K562 (cell line): Measurements from ENCODE around the gene EHBP1L1. TPM values are rescaled to one million over a fixed set of nuclear protein-coding genes. Genes with fewer than 3 reads are reported as not detected.

Source experiments
- ATAC-seq: fragments of 200-7000 bp; cut with Tn5 transposase; 3 replicates; pipeline ENCODE4 v1.9.1; 2020; ENCODE audit warnings: moderate library complexity
- BruUV-seq: library from RNA; stranded (reverse); fragments of 400-500 nt; replicated peaks from 2 replicates; lab custom pipeline; 2021; lab: Mats Ljungman, UMichigan
- CTCF ChIA-PET: fragments of 300-600 bp; formaldehyde crosslinking; extraction: SDS; loops from one replicate; lab custom pipeline; 2021; ENCODE audit warnings: low intra/inter-chr PET ratio; lab: Yijun Ruan, JAX
- POLR2A ChIA-PET: fragments of 300-600, 350-650 bp; sonication (Branson Sonifier 250); formaldehyde crosslinking; extraction: SDS; loops from one replicate; lab custom pipeline; 2021; ENCODE audit warnings: antibody characterized with exemption, inconsistent platforms; lab: Yijun Ruan, JAX
- DNase-seq, 4 experiments: peaks; one replicate each; pipeline versions ENCODE4 v3.0.0 to v3.0.0-alpha.2; 2011 to 2018; ENCODE audit warnings: low spot score in 3 of 4, mixed read lengths in 3 of 4; ENCODE audit errors: extremely low read depth in 1 of 4
- FAIRE-seq: peaks from 2 replicates; lab custom pipeline; 2011; peaks lifted over from hg19 to GRCh38; lab: Jason Lieb, UNC
- H2AFZ ChIP-seq: 2 replicates; pipeline ENCODE4 v1.6.0; 2011; ENCODE audit warnings: low read depth, low read length, control low read depth, inconsistent platforms
- H3K27ac ChIP-seq: fragments of 200-600 bp; 3 replicates; pipeline ENCODE4 v1.8.0; 2011; ENCODE audit warnings: low read depth, mild to moderate bottlenecking, control low read depth, inconsistent platforms, low read length, moderate library complexity, mixed read lengths; ENCODE audit errors: extremely low read depth
- H3K27me3 ChIP-seq, 2 experiments: fragments of 300-600 bp in 1 of 2; 2 replicates in 1 of 2; 3 replicates in 1 of 2; pipeline versions ENCODE4 v1.6.0 to v1.8.0; 2011; ENCODE audit warnings: inconsistent platforms in 2 of 2, low read length in 2 of 2, mild to moderate bottlenecking in 1 of 2, mixed read lengths in 1 of 2, moderate library complexity in 1 of 2; ENCODE audit not compliant: control insufficient read depth in 2 of 2, insufficient read depth in 2 of 2
- H3K36me3 ChIP-seq: fragments of 300-600 bp; 3 replicates; pipeline ENCODE4 v1.8.0; 2011; ENCODE audit warnings: mild to moderate bottlenecking, low read length, inconsistent platforms; ENCODE audit not compliant: control insufficient read depth, insufficient read depth
- H3K4me1 ChIP-seq, 2 experiments: fragments of 200-600 bp in 1 of 2; replicated peaks in 1 of 2; 2 replicates in 1 of 2; 3 replicates in 1 of 2; pipeline versions ENCODE4 v1.5.1 to v1.8.0; 2011; ENCODE audit warnings: inconsistent platforms in 2 of 2, low read length in 2 of 2, mild to moderate bottlenecking in 1 of 2, mixed read lengths in 1 of 2, moderate library complexity in 1 of 2; ENCODE audit not compliant: control insufficient read depth in 2 of 2, insufficient read depth in 2 of 2
- H3K4me2 ChIP-seq: 2 replicates; pipeline ENCODE4 v1.6.1; 2011; ENCODE audit warnings: low read length, control low read depth, inconsistent platforms, mixed read lengths; ENCODE audit not compliant: insufficient read depth
- H3K4me3 ChIP-seq: fragments of 200-600 bp; sonication (generic), shearing (Covaris generic); 2 replicates; pipeline ENCODE4 v1.5.1; 2016; ENCODE audit warnings: control low read depth, inconsistent platforms
- H3K79me2 ChIP-seq: fragments of 200-600 bp; 3 replicates; pipeline ENCODE4 v1.8.0; 2011; ENCODE audit warnings: low read length, inconsistent platforms; ENCODE audit not compliant: control insufficient read depth, insufficient read depth
- H3K9ac ChIP-seq, 2 experiments: 2 replicates each; pipeline versions ENCODE4 v1.6.0 to v1.6.1; 2011; ENCODE audit warnings: low read depth in 2 of 2, low read length in 2 of 2, control low read depth in 1 of 2, inconsistent platforms in 1 of 2, mild to moderate bottlenecking in 1 of 2, mixed read lengths in 1 of 2; ENCODE audit not compliant: insufficient read depth in 1 of 2
- H3K9me1 ChIP-seq: one replicate; pipeline ENCODE4 v1.6.0; 2011; ENCODE audit warnings: inconsistent platforms, mild to moderate bottlenecking, low read length, moderate library complexity; ENCODE audit not compliant: control insufficient read depth, insufficient read depth
- H3K9me3 ChIP-seq: replicated peaks from 2 replicates; pipeline ENCODE4 v1.5.1; 2011; ENCODE audit warnings: low read depth, low read length, inconsistent platforms; ENCODE audit not compliant: control insufficient read depth, insufficient read depth
- H4K20me1 ChIP-seq: replicated peaks from 2 replicates; pipeline ENCODE4 v1.6.1; 2011; ENCODE audit warnings: low read length, inconsistent platforms, mixed read lengths; ENCODE audit not compliant: control insufficient read depth, insufficient read depth
- ELF4 ChIP-seq: fragments of 450-650 bp; formaldehyde crosslinking; IDR thresholded peaks from 2 replicates; pipeline ENCODE4 v1.4.0; 2022; ENCODE audit warnings: missing genetic modification characterization
- GATA2 ChIP-seq: sonication (generic); formaldehyde crosslinking; IDR thresholded peaks from 2 replicates; pipeline ENCODE4 v1.4.0; 2020; ENCODE audit warnings: mild to moderate bottlenecking, missing genetic modification reagents
- ILF3 ChIP-seq: fragments of 450-650 bp; IDR thresholded peaks from 2 replicates; pipeline ENCODE4 v1.6.1; 2018; ENCODE audit warnings: antibody characterized with exemption, mild to moderate bottlenecking, moderate library complexity, borderline replicate concordance
- MCM5 ChIP-seq: fragments of 450-650 bp; IDR thresholded peaks from 2 replicates; pipeline ENCODE4 v1.6.1; 2016; ENCODE audit warnings: low read depth
- NCOA4 ChIP-seq: fragments of 450-650 bp; IDR thresholded peaks from 2 replicates; pipeline ENCODE4 v1.6.1; 2018; ENCODE audit warnings: mild to moderate bottlenecking; ENCODE audit not compliant: partially characterized antibody
- NR2C1 ChIP-seq, 2 experiments: fragments of 450-650 bp; IDR thresholded peaks; 2 replicates each; pipeline ENCODE4 v1.6.1; 2017; ENCODE audit warnings: mild to moderate bottlenecking in 2 of 2, antibody characterized with exemption in 1 of 2, inconsistent platforms in 1 of 2, missing compliant biosample characterization in 1 of 2, missing genetic modification characterization in 1 of 2
- PBX2 ChIP-seq, 2 experiments: IDR thresholded peaks in 1 of 2; conservative IDR thresholded peaks in 1 of 2; 2 replicates each; pipeline ENCODE4 v1.6.1; 2016; ENCODE audit warnings: low read depth in 2 of 2, mild to moderate bottlenecking in 1 of 2, missing compliant biosample characterization in 1 of 2, missing genetic modification characterization in 1 of 2, moderate library complexity in 1 of 2
- POLR2A ChIP-seq: fragments of 450-650 bp; conservative IDR thresholded peaks from 2 replicates; pipeline ENCODE4 v1.6.1; 2016
- POLR3G ChIP-seq: IDR thresholded peaks from 2 replicates; pipeline ENCODE4 v1.6.1; 2011; ENCODE audit not compliant: insufficient read length, insufficient replicate concordance; ENCODE audit errors: extremely low read depth
- POU5F1 ChIP-seq: fragments of 150-350 bp; IDR thresholded peaks from 2 replicates; pipeline ENCODE4 v1.6.1; 2014; ENCODE audit warnings: borderline replicate concordance, low read length, low read depth, mild to moderate bottlenecking; ENCODE audit not compliant: partially characterized antibody
- SNAPC5 ChIP-seq: fragments of 250-450 bp; sonication (Bioruptor Pico); IDR thresholded peaks from 2 replicates; pipeline ENCODE4 v1.8.0; 2021; ENCODE audit warnings: moderate library complexity, mild to moderate bottlenecking, inconsistent platforms
- SOX6 ChIP-seq: fragments of 450-650 bp; IDR thresholded peaks from 2 replicates; pipeline ENCODE4 v1.6.1; 2014; ENCODE audit warnings: mild to moderate bottlenecking
- THRB ChIP-seq: fragments of 450-650 bp; formaldehyde crosslinking; conservative IDR thresholded peaks from 2 replicates; pipeline ENCODE4 v1.4.0; 2022; ENCODE audit warnings: mild to moderate bottlenecking, missing genetic modification characterization
- ZNF146 ChIP-seq: IDR thresholded peaks from one replicate; pipeline ENCODE4 v1.6.1; 2018; ENCODE audit warnings: missing compliant biosample characterization; ENCODE audit not compliant: unreplicated experiment
- ZNF449 ChIP-seq: fragments of 250-450 bp; sonication (Bioruptor Pico); IDR thresholded peaks from 2 replicates; pipeline ENCODE4 v1.8.0; 2022; ENCODE audit warnings: moderate library complexity, mild to moderate bottlenecking, inconsistent platforms
- ZNF785 ChIP-seq: fragments of 250-450 bp; sonication (Bioruptor Pico); IDR thresholded peaks from 2 replicates; pipeline ENCODE4 v1.4.0; 2020; ENCODE audit warnings: mild to moderate bottlenecking
- WGBS: fragments of 100-300 bp; shearing (Covaris generic); methylation state at CpG from one replicate; pipeline ENCODE4 v1.1.6; 2016; ENCODE audit warnings: low coverage, mixed read lengths; ENCODE audit not compliant: insufficient coverage; ENCODE audit errors: missing lambda C conversion rate; 5-methylcytosine and 5-hydroxymethylcytosine counted together
- in situ Hi-C: fragments of 300-500 bp; cut with MboI; formaldehyde crosslinking; loops from 4 replicates; pipeline ENCODE4 v1.15.0; 2018; ENCODE audit warnings: inconsistent platforms, mixed read lengths
- intact Hi-C: fragments of 100-400 bp; cut with micrococcal nuclease; formaldehyde crosslinking; loops from 2 replicates; pipeline ENCODE4 v1.14.2; 2022
- polyA plus RNA-seq, 8 experiments: library from polyadenylated mRNA; depleted of rRNA in 4 of 8; stranded (reverse) in 5 of 8; unstranded in 3 of 8; fragments of >200 nt; fragmentation: Nextera tagmentation in 2 of 8; fragmentation: Illumina TruSeq in 1 of 8; extraction: Ambion mirVana in 2 of 8; extraction: Trizol in 1 of 8; gene quantifications; 2 replicates each; pipeline versions ENCODE4 v1.2.1 to v1.2.3, GENCODE V29; 2011 to 2014; ENCODE audit warnings: inconsistent platforms in 1 of 8, missing spikeins in 1 of 8
- total RNA-seq, 7 experiments: library from RNA; depleted of rRNA in 6 of 7; stranded (reverse); fragments of >200 nt in 6 of 7; fragmentation: Illumina TruSeq in 2 of 7; extraction: Trizol in 2 of 7; gene quantifications; 2 replicates each; pipeline versions ENCODE4 v1.2.1 to v1.2.3, GENCODE V29; 2011 to 2021; ENCODE audit warnings: low replicate concordance in 1 of 7

EHBP1L1 gene
- total and polyA plus RNA-seq, 9 of the 15 experiments (the other 6 are each of a cell fraction or from before 2014, with no cell fraction given), result 0.03 to 87.1 (median 26.3) TPM

- BruUV-seq, result no TSS peak
- intact Hi-C loops, result loop anchor here (2.0 kb wide), 1 partner anchor 21 kb away; no protein-coding TSS in a partner anchor
- TF ChIP-seq MCM5 (no peak), ZNF146 (CRISPR knock-in tag) (no peak), ZNF449 (CRISPR knock-in tag) (no peak), NR2C1 (IDR thresholded peaks at IDR 0.05) (peak; percentile 100), NR2C1 (tag; IDR thresholded peaks at IDR 0.05) (peak; percentile 100), ILF3 (no peak), POLR3G (no peak), NCOA4 (no peak), SOX6 (no peak; the same call in 1 of the 2 replicates), GATA2 (CRISPR knock-in tag) (no peak), ELF4 (CRISPR knock-in tag) (no peak; the same call in 1 of the 2 replicates), POU5F1 (no peak), PBX2 (CRISPR knock-in tag; IDR thresholded peaks at IDR 0.05; ENCODE audit: low read depth) (peak; percentile 95), PBX2 (tag; conservative IDR thresholded peaks at IDR 0.05; ENCODE audit: low read depth) (peak; percentile 99), POLR2A (peak; percentile 84), THRB (CRISPR knock-in tag) (no peak), SNAPC5 (CRISPR knock-in tag) (no peak), ZNF785 (CRISPR knock-in tag) (no peak)
Measured at GRCh38 chr11:65615229-65615949, 39.5 kb downstream of the EHBP1L1 start, which contains the start of gene PCNX3. PCNX3 (plus strand) TSS chr11:65615776; CDS start chr11:65616312, 536 bp downstream.

More at GRCh38 chr11:65615229-65615949, 39.5 kb downstream of the EHBP1L1 start, which contains the start of gene PCNX3:
- POLR2A ChIA-PET, result interaction anchor here (0.6 to 2.0 kb wide), 24 partner anchors 8 to 496 kb away, joined by 3 to 18 read pairs (median 4); partner anchors contain the start of genes AP5B1, KCNK7, MALAT1 and ZNRD2
- no peaks in the 10 kb centered on the region for H3K9me1 ChIP-seq
- H3K9me3 ChIP-seq, result no peaks in the 10 kb centered on the region
- H3K4me2 ChIP-seq, result peak within 1 kb of the TSS; percentile 90
- peaks cover 28 to 78% of the 10 kb centered on the region in 2 experiments for H3K4me1 ChIP-seq
- peak; percentile 100 for FAIRE-seq
- H3K9ac ChIP-seq, result peak within 1 kb of the TSS; percentile 85 to 97
- peak within 1 kb of the TSS; percentile 94 for H3K4me3 ChIP-seq
- under 1% methylated on average over 49 of the region's 55 CpGs for WGBS
- no peaks in the 10 kb centered on the region for H3K27me3 ChIP-seq
- peak within 1 kb of the TSS; percentile 74 for H3K27ac ChIP-seq
- peak; percentile 97 to 100 (median 99) for DNase-seq
- H3K79me2 ChIP-seq, result peaks cover 65% of the 10 kb centered on the region
- in situ Hi-C loops, result no loop called here
- H2AFZ ChIP-seq, result peak within 1 kb of the TSS; percentile 72
- CTCF ChIA-PET, result no interaction called here
- no peaks in the 10 kb centered on the region; the same call in 1 of the 2 replicates for H4K20me1 ChIP-seq
- peaks cover 49% of the 10 kb centered on the region; the same call in 2 of the 3 replicates for H3K36me3 ChIP-seq
- peak; percentile 91 for ATAC-seq
